HUES64 (cell line): ENCODE measurements around the gene RNASEH2A.

Experiments
- H3K27ac ChIP-seq: 2 replicates; pipeline ENCODE4 v1.7.0; 2013; ENCODE audit warnings: low read depth, low read length, inconsistent platforms
- H3K27me3 ChIP-seq: 2 replicates; pipeline ENCODE4 v1.6.1; 2013; ENCODE audit warnings: mild to moderate bottlenecking, low read length; ENCODE audit not compliant: insufficient read depth
- H3K36me3 ChIP-seq: 2 replicates; pipeline ENCODE4 v1.6.1; 2013; ENCODE audit warnings: mild to moderate bottlenecking, low read length; ENCODE audit not compliant: insufficient read depth
- H3K4me1 ChIP-seq: 2 replicates; pipeline ENCODE4 v1.6.1; 2013; ENCODE audit warnings: mild to moderate bottlenecking, low read length, moderate library complexity; ENCODE audit not compliant: insufficient read depth
- H3K4me3 ChIP-seq: 2 replicates; pipeline ENCODE4 v1.5.1; 2013; ENCODE audit warnings: mild to moderate bottlenecking, low read length, moderate library complexity
- H3K9ac ChIP-seq: 2 replicates; pipeline ENCODE4 v1.6.1; 2013; ENCODE audit warnings: mild to moderate bottlenecking, low read depth, low read length
- H3K9me3 ChIP-seq: 2 replicates; pipeline ENCODE4 v1.6.1; 2013; ENCODE audit warnings: low read depth, low read length; ENCODE audit not compliant: insufficient read depth
- WGBS: fragments of 150-250, 120-280 bp; methylation state at CpG from one replicate; pipeline ENCODE4 v1.1.7; 2013; ENCODE audit warnings: missing lambda C conversion rate; 5-methylcytosine and 5-hydroxymethylcytosine counted together

RNASEH2A gene

DNA sequence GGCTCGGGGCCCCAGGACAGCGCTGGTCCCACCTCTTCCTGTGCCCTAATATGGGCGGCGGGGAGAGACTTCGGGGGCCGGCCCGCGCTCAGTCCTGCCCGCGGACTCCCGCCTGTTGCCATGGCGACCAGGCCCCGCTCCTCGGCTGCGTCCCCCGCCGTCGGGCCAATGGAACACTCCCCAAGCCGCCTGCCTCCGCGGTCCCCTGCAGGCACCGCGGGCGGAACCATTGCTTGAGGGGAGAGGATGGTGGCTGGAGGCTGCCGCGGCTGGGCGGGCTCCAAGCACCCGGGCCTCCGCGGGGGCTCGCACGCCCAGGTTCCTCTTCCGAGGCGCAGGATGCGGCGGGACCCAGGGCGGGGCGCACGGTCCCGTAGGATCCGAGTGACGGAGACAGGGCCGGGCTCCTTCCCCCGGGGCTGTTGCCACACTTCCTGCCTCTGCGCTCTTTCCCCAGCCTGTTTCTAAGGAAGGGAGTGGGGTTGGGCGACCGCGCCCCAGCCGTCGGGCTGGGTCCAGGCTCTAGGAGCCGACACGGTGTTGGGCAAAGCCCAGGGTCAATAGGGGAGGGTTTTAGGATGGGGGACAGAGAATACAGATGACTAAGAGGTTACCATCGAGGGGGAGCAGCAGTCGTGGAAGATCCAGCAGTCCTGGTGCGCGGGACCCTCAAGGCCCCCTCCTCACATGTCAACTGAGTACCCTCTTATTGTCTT is 16.3 kb upstream of the RNASEH2A start:
- peak overlapping the region; percentile 73 for H3K4me3 ChIP-seq
- under 1% methylated on average over 56 of the region's 56 CpGs for WGBS
- H3K4me1 ChIP-seq = peaks cover 31% of the 10 kb centered on the region
- H3K27ac ChIP-seq = peak overlapping the region; percentile 75; the same call in 1 of the 2 replicates
- H3K9ac ChIP-seq = peak overlapping the region; percentile 67; the same call in 1 of the 2 replicates
- H3K36me3 ChIP-seq = no peaks in the 10 kb centered on the region
- peaks cover 28% of the 10 kb centered on the region for H3K27me3 ChIP-seq
- no peaks in the 10 kb centered on the region for H3K9me3 ChIP-seq

DNA sequence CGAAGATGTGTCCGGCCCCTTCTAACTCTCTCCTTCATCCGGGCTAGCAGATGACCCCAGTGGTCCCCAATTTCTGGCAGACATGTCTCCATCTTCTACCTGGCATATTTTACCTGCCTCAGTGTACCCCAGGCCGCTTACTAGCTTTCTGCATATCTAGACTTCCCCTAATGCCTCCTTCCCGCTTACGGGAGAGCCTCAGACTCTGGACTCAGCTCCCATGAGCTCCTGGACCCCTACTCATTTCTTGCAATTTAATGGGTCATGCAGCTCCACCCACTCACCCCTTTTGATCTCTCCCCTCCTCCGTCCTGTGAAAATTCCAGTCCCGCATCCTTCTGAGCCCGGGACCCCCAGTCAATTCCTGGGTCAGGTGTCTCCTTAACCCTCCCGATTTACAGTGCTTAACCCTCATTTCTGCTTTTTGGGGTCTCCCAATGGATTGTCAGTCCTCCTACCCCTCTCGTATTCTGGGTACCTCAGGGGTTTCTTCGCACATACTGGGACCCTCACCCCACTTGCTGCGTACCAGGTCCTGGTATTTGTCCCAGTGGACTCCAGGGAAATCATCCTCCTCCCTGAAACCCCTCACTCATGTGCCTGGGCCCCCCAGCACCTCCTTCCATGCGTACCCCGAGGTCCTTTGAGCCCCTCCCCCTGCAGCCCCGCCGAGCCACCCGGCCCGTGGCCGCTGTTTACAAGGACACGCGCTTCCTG is 15.6 kb upstream of the RNASEH2A start:
- WGBS = 5% methylated on average over 22 of the region's 22 CpGs
- Histone ChIP-seq H3K36me3 (no peaks in the 10 kb centered on the region), H3K27me3 (peaks cover 28% of the 10 kb centered on the region), H3K9ac (no peak overlapping the region), H3K4me3 (peak overlapping the region; percentile 73), H3K9me3 (no peaks in the 10 kb centered on the region), H3K27ac (no peak overlapping the region; the same call in 1 of the 2 replicates), H3K4me1 (peaks cover 32% of the 10 kb centered on the region)

DNA sequence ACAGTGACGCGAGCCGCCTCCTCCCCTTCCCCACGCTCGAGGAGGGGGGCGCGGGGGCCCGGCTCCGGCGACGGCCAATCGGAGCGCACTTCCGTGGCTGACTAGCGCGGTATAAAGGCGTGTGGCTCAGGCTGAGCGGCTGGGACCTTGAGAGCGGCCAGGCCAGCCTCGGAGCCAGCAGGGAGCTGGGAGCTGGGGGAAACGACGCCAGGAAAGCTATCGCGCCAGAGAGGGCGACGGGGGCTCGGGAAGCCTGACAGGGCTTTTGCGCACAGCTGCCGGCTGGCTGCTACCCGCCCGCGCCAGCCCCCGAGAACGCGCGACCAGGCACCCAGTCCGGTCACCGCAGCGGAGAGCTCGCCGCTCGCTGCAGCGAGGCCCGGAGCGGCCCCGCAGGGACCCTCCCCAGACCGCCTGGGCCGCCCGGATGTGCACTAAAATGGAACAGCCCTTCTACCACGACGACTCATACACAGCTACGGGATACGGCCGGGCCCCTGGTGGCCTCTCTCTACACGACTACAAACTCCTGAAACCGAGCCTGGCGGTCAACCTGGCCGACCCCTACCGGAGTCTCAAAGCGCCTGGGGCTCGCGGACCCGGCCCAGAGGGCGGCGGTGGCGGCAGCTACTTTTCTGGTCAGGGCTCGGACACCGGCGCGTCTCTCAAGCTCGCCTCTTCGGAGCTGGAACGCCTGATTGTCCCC is 14.9 kb upstream of the RNASEH2A start, which contains the start of gene JUNB:
JUNB (plus strand) TSS at position 142 of the 706 bp plus-strand sequence; CDS start at position 428, 286 bp downstream.
- no peaks in the 10 kb centered on the region for H3K36me3 ChIP-seq
- WGBS = under 1% methylated on average over 73 of the region's 73 CpGs
- H3K27me3 ChIP-seq = peaks cover 28% of the 10 kb centered on the region
- H3K27ac ChIP-seq = peak within 1 kb of the TSS; percentile 61; the same call in 1 of the 2 replicates
- H3K9ac ChIP-seq = peak within 1 kb of the TSS; percentile 87
- peaks cover 36% of the 10 kb centered on the region for H3K4me1 ChIP-seq
- H3K4me3 ChIP-seq = peak within 1 kb of the TSS; percentile 73
- H3K9me3 ChIP-seq = no peaks in the 10 kb centered on the region

DNA sequence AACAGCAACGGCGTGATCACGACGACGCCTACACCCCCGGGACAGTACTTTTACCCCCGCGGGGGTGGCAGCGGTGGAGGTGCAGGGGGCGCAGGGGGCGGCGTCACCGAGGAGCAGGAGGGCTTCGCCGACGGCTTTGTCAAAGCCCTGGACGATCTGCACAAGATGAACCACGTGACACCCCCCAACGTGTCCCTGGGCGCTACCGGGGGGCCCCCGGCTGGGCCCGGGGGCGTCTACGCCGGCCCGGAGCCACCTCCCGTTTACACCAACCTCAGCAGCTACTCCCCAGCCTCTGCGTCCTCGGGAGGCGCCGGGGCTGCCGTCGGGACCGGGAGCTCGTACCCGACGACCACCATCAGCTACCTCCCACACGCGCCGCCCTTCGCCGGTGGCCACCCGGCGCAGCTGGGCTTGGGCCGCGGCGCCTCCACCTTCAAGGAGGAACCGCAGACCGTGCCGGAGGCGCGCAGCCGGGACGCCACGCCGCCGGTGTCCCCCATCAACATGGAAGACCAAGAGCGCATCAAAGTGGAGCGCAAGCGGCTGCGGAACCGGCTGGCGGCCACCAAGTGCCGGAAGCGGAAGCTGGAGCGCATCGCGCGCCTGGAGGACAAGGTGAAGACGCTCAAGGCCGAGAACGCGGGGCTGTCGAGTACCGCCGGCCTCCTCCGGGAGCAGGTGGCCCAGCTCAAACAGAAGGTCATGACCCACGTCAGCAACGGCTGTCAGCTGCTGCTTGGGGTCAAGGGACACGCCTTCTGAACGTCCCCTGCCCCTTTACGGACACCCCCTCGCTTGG is 14.1 kb upstream of the RNASEH2A start:
- Histone ChIP-seq H3K36me3 (0 out of 2 replicates have a peak, but pooled peaks cover 5% of the 10 kb centered on the region), H3K4me1 (peaks cover 36% of the 10 kb centered on the region), H3K27ac (peak overlapping the region; percentile 33; the same call in 1 of the 2 replicates), H3K27me3 (peaks cover 28% of the 10 kb centered on the region), H3K9me3 (no peaks in the 10 kb centered on the region), H3K9ac (peak overlapping the region; percentile 87), H3K4me3 (peak overlapping the region; percentile 73)
- WGBS = under 1% methylated on average over 84 of the region's 84 CpGs

DNA sequence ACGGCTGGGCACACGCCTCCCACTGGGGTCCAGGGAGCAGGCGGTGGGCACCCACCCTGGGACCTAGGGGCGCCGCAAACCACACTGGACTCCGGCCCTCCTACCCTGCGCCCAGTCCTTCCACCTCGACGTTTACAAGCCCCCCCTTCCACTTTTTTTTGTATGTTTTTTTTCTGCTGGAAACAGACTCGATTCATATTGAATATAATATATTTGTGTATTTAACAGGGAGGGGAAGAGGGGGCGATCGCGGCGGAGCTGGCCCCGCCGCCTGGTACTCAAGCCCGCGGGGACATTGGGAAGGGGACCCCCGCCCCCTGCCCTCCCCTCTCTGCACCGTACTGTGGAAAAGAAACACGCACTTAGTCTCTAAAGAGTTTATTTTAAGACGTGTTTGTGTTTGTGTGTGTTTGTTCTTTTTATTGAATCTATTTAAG is 13.5 kb upstream of the RNASEH2A start:
- H3K4me1 ChIP-seq = peaks cover 36% of the 10 kb centered on the region
- 0 out of 2 replicates have a peak, but pooled peaks cover 7% of the 10 kb centered on the region for H3K36me3 ChIP-seq
- no peaks in the 10 kb centered on the region for H3K9me3 ChIP-seq
- WGBS = 1% methylated on average over 20 of the region's 22 CpGs
- peaks cover 28% of the 10 kb centered on the region for H3K27me3 ChIP-seq
- H3K27ac ChIP-seq = peak overlapping the region; percentile 33; the same call in 1 of the 2 replicates
- H3K4me3 ChIP-seq = peak overlapping the region; percentile 73
- peak overlapping the region; percentile 87 for H3K9ac ChIP-seq

DNA sequence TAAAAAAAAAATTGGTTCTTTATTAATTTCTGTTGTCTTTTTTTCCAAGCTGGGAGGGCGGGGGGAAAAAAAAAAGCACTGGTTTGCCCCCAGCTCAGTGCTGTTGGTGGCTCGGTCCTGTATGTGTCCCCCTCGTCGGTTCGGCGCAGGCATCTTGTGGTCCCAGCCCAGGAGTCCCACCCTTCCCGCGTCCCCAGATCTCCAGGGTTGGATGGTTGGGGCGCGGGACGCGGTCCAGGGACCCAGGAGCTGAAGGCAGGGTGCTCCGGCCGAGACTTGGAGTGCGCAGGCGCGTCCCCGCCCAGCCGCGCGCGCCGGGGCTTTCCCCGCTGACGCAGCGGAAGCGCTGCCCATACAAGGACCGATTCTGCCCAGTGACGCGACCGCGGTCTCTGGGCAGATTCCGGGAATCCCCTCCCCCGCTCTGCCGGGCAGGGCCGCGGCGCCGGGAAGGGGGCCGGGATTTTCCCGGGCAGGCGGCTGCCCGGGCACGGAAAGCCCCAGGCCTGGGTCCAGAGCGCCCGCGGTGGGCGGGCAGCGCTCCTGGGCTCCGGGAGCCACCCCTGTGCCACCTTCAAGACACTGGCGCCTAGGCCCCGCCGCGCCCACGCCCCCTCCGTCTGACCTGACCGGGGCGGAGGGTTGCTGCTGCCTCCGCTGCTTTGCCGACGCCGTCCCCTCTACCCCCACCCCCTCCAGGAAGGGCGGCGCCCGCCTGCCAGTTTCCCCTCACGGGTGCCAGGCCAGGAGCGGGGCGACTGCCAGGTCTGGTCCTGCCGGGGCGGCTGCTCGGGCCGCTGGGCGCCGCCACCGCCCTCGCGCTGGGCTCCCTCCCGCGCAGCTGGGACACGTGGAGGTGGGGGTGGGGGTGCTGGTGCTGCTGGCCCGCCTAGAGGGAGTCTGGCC is 12.8 kb upstream of the RNASEH2A start:
- Histone ChIP-seq H3K27me3 (peaks cover 28% of the 10 kb centered on the region), H3K4me3 (peak overlapping the region; percentile 73), H3K27ac (peak overlapping the region; percentile 93), H3K9me3 (no peaks in the 10 kb centered on the region), H3K4me1 (peaks cover 30% of the 10 kb centered on the region), H3K36me3 (peaks cover 7% of the 10 kb centered on the region; the same call in 1 of the 2 replicates), H3K9ac (peak overlapping the region; percentile 87)
- under 1% methylated on average over 81 of the region's 81 CpGs for WGBS

DNA sequence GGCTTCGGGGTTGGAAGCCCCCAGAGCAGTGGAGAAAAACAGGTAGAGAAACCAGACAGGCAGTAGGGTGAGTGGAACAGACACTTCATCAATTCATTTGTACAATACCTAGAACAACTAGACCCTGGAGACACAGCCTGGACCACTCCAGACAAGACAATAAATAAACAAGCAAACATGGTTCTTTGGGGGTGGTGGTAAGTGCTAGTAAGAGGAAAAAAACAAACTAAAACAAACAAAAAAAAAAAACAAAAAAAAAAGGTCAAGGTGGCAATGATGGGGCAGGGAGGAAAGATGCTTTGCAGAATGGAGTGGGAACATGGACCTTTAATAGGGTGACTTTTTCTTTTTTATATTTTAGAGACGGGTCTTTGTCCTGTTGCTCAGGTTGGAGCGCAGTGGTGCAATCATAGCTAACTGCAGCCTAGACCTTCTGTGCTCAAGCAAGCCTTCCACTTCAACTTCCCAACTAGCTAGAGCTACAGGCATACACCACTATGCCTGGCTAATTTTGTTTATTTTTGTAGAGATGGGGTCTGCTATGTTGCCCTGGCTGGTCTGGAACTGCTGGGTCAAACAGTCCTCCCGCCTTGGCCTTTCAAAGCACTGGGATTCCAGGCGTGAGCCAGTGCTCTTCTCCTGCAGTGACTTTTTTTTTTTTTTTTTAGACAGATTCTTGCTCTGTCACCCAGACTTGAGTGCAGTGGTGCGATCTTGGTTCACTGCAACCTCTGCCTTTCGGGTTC is 12.0 kb upstream of the RNASEH2A start:
- H3K27me3 ChIP-seq = peaks cover 28% of the 10 kb centered on the region
- H3K4me1 ChIP-seq = peaks cover 22% of the 10 kb centered on the region
- no peaks in the 10 kb centered on the region for H3K9me3 ChIP-seq
- peak overlapping the region; percentile 73 for H3K4me3 ChIP-seq
- peak overlapping the region; percentile 93 for H3K27ac ChIP-seq
- WGBS = 89% methylated on average over 6 of the region's 7 CpGs
- peak overlapping the region; percentile 87 for H3K9ac ChIP-seq
- peaks cover 13% of the 10 kb centered on the region for H3K36me3 ChIP-seq

DNA sequence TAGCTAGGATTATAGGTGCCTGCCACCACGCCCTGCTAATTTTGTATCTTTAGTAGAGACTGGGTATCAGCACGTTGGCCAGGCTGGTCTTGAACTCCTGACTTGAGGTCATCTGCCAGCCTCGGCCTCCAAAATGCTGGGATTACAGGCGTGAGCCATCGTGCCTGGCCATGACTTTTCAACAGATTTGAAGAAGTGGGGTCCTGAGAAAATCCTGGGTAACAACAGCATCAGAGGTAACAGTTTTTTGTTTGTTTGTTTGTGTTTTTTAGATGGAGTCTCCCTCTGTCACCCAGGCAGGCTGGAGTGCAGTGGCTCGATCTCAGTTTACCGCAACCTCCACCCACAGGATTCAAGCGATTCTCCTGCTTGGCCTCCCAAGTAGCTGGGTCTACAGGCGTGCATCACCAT is 11.4 kb upstream of the RNASEH2A start:
- Histone ChIP-seq H3K27ac (no peak overlapping the region), H3K9ac (no peak overlapping the region), H3K4me1 (peaks cover 22% of the 10 kb centered on the region), H3K27me3 (peaks cover 28% of the 10 kb centered on the region), H3K4me3 (no peak overlapping the region), H3K36me3 (peaks cover 19% of the 10 kb centered on the region), H3K9me3 (no peaks in the 10 kb centered on the region)
- 95% methylated on average over 9 of the region's 9 CpGs for WGBS
